ENCODE data around the gene SSC4D.
"Not testable (repeated sequence)": the region's sequence is repeated elsewhere in the genome, so short reads cannot be mapped to it uniquely, and the experiment has no call there.

Gene SSC4D

GRCh38 chr7:76409537-76409936 lies at the start of gene SSC4D:
TSS of gene SSC4D (minus strand) at chr7:76409697. CDS start at chr7:76404439, 5,258 bp downstream.
- no peak for DNase-seq

DNA sequence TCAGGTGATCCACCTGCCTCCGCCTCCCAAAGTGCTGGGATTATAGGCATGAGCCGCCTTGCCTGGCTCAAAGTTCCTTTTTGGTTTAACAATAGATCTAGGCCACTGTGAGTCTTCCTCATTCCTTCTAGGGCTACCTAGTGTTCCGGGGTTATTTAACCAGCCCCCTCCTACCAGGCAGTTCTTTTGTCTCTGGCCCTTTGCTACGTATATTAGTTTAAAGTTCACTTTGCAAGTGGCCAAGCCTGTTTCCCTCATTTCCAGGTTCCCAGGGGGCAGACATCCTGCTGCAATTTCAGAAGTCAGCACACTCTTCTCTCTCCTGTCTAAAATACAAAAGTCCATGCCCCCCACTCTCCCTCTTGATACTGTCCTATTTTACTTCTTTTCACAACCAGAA lies 49.0 kb upstream of the SSC4D start:
- DNase-seq = not testable (repeated sequence)

DNA sequence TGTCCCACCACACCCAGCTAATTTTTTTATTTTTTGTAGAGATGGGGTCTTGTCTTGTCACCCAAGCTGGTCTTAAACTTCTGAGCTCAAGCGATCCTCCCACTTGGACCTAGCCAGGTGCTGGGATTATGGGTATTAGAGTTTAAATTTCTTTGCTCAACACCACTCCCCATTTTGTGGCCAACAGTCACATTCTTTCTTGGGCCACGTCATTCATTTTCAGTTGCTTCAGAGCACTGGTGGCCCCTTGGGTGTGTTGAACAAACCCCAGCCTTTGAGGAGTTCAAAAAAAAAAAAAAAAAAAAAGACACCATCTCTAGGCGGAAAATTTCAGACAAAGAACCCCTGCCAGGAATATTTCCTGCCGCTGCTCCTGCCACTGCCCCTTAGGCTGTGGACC lies 47.5 kb upstream of the SSC4D start:
- not testable (repeated sequence) for DNase-seq

DNA sequence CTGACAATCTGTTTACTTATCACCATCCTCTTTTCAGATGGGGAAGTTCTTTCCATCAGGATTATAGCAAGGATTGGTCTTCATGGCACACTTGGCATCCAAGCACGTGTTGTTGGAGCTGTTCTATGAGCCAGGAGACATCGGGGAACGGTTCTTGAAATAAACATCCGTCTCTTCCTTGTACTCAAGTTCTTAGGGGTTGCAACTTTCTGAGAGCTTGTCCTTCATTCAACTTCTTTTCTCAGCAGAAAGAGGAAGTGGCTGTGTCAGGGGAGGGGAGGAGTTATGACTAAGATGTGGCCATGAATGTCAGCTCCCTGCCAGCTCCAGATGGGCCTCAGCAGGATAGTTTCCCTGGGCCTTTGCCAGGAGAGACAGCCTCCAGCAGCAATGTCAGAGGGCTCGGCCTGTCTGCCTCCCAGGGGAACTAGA lies 36.1 kb upstream of the SSC4D start:
- DNase-seq = peak in 4 of 56 donors; percentile 7 to 46 (median 10)

DNA sequence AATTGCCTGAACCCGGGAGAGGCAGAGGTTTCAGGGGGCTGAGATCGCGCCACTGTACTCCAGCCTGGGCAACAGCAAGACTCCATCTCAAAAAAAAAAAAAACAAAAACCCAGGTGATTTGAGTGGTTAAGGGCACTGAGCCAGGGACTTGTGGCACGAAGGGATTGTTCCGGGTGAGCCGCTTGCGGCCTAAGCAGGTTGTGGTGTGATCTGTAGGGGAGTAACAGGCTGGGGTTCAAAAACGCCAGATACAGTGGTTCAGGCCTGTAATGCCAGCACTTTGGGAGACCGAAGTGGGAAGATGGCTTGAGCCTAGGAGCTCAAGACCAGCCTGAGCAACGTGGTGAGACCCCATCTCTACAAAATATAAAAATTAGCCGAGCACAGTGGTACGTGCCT lies 34.3 kb upstream of the SSC4D start:
- DNase-seq = not testable (repeated sequence)

GRCh38 chr7:76442664-76443446 lies 33.4 kb upstream of the SSC4D start:
- DNase-seq = not testable (repeated sequence)

- DNase-seq = not testable (repeated sequence)
Measured at GRCh38 chr7:76441792-76442191, 32.3 kb upstream of the SSC4D start.

GRCh38 chr7:76440404-76440803 lies 30.9 kb upstream of the SSC4D start:
- DNase-seq = not testable (repeated sequence)

GRCh38 chr7:76439120-76439888 lies 29.8 kb upstream of the SSC4D start:
- not testable (repeated sequence) for DNase-seq

DNA sequence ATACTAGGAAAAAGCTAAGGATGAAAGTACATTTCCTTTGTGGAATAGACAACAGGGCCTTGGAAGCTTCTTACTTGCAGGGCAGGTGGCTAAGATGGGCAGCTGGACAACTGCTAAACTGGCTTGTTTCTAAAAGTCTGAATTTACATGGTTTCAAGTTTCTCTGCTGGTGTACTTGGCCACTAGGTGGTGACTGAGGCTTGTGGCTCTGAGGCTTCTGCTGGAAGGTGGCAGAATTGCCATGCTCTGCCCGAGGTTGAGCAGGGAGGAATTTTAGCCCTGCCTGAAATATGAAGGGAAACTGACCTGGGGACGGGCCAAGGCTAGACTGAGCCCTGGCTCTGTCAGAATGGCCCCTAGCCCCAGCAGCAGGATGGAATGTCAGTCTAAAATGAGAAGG lies 28.4 kb upstream of the SSC4D start:
- DNase-seq = peak in 42 of 56 donors; percentile 7 to 79 (median 34)

- no peak for DNase-seq
Measured at GRCh38 chr7:76430836-76431235, 21.3 kb upstream of the SSC4D start.

GRCh38 chr7:76430211-76430610 lies 20.7 kb upstream of the SSC4D start:
- DNase-seq = no peak

GRCh38 chr7:76428868-76429805 lies 19.6 kb upstream of the SSC4D start:
- DNase-seq = peak in 3 of 56 donors; percentile 1 to 35 (median 8)

DNA sequence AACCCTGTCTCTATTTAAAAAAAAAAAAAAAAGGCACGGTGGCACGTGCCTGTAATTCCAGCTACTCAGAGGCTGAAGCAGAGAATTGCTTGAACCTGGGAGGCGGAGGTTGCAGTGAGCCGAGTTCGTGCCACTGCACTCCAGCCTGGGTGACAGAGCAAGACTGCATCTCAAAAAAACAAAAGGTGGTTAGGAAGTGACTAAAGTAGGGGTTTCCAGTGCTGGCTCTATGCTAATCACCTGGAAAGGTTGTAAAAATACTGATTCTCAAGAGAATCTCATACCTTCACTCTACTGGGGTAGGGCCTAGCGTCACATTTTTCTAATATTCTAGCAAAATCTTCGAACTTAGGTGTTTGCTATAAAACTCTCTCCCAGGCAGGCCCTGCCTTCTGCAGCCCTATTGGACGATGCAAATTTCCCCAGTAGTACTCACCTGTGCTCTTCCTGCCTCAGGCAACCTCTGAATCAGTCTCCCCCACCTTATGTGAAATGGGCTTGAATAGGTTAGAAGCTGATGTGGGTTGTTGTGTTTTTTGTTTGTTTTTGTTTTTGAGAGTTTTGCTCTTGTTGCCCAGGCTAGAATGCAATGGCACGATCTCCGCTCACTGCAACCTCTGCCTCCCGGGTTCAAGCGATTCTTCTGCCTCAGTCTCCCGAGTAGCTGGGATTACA lies 18.8 kb upstream of the SSC4D start:
- DNase-seq = no peak

DNA sequence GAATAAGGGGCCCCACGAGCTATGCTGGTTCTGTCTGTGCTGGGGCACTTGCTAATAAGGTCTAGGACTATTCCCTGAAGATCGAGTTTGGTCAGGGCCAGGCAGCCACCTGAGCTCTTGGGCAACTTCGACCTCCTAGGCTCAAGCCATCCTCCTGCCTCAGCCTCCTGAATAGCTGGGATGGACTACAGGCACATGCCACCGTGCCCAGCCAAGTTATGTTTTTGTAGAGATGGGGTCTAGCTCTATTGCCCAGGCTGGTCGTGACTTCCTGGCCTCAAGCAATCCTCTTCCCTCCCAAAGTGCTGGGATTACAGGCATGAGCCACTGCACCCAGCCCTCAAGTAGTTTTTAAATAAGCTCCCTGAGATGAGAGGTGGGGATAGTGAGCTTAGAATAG lies 18.1 kb upstream of the SSC4D start:
- DNase-seq = no peak

DNA sequence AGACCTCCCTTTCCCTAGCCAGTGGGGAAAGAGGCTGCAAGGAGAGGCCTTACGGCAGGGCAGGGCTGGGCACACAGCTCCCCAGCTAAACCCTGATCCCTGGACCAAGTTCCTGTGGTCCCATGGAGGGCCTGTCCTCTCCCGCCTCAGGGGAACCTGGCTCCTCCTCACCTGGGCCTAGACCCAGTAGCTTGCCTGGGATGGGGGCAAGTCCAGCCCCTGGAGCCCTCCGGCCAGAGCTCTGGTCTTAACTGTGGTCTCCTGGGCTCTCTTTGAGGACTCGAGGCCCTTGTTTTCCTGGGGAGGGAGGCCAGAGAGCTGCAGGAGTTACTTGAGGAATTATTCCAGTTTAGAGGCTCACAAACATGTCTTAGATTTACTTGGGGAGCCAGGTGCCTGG lies 16.7 kb upstream of the SSC4D start:
- DNase-seq = no peak

DNA sequence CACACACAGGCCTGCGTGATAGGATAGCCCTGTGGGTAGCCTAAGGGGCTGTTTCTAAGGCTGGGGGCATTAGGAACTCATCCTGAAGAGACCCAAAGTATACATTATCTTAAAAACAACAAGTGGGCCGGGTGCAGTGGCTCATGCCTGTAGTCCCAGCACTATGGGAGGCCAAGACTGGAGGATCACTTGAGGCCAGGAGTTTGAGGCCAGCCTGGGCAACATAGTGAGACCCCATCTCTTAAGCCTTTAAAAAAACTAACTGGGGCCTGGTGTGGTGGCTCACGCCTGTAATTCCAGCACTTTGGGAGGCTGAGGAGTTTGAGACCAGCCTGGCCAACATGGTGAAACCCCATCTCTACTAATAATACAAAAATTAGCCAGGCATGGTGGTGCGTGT lies 16.1 kb upstream of the SSC4D start:
- not testable (repeated sequence) for DNase-seq

DNA sequence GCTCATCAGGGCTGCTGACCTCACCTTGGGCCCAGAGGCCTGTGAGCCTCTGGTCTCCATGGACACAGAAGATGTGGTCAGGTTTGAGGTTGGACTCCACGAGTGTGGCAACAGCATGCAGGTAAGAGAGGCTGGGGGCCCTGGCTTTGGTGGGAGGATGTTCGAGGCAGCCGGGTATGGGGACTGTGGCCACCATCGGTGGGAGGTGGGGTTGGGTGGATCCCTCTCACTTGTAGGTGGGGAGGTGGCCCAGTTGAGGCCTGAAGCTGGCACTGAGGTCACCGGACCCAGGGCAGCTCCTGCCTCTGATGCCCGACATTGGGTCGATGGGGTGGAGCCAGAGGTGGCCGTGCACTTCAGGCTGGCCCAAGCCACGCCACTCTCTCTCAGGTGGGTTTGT lies 15.7 kb upstream of the SSC4D start:
- no peak for DNase-seq

DNA sequence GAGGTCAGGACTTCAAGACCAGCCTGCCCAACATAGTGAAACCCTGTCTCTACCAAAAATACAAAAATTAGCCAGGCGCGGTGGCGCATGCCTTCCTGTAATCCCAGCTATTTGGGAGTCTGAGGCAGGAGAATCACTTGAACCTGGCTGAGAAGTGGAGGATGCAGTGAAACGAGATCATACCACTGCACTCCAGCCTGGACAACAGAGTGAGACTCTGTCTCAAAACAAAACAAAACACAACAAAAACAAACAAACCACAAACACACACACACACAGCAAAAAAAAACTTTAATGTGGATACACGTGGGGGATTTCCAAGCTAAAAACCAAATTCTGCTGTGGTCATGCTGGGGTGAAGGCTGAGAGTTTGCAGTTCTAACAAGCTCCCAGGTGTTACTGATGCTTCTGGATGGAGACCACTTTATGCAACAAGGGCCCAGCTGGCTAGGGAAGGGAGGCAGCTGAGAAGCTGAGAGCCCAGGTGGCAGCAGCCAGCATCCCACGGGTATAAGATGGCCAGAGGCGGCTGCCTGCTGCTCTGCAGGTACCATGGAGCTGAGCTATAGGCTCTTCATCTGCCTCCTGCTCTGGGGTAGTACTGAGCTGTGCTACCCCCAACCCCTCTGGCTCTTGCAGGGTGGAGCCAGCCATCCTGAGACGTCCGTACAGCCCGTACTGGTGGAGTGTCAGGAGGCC lies 15.1 kb upstream of the SSC4D start, which contains the start of gene ZP3:
TSS of gene ZP3 (plus strand) at position 538 of the 699 bp plus-strand sequence. CDS start at position 553, 15 bp downstream.
- DNase-seq = no peak

Data from nucleus accumbens (tissue), 56 donors.